BLaER1 treated with 17β-estradiol and CSF1 and Interleukin-3, amounts not matched to agents 10 nM and 100 nM (cell line): ENCODE measurements around the gene C2orf76.
A peak's percentile ranks its signal among the peaks of the same experiment; 100 is the strongest.

Experiments used
- H3K27ac ChIP-seq, 11 experiments: shearing (Covaris generic); formaldehyde crosslinking; 2 replicates each; pipeline ENCODE4 v1.8.1; 2022
- H3K27me3 ChIP-seq, 11 experiments: shearing (Covaris generic); formaldehyde crosslinking; 2 replicates each; pipeline ENCODE4 v1.8.1; 2022
- H3K36me3 ChIP-seq, 11 experiments: shearing (Covaris generic); formaldehyde crosslinking; 2 replicates each; pipeline ENCODE4 v1.8.1; 2022
- H3K4me1 ChIP-seq, 10 experiments: shearing (Covaris generic); formaldehyde crosslinking; 2 replicates each; pipeline ENCODE4 v1.8.1; 2022
- H3K4me2 ChIP-seq, 11 experiments: shearing (Covaris generic); formaldehyde crosslinking; 2 replicates each; pipeline ENCODE4 v1.8.1; 2022
- H3K4me3 ChIP-seq, 10 experiments: shearing (Covaris generic); formaldehyde crosslinking; 2 replicates each; pipeline ENCODE4 v1.8.1; 2022
- H3K9ac ChIP-seq, 11 experiments: shearing (Covaris generic); formaldehyde crosslinking; 2 replicates each; pipeline ENCODE4 v1.8.1; 2022
- H3K9me3 ChIP-seq, 11 experiments: shearing (Covaris generic); formaldehyde crosslinking; replicated peaks in 1 of 11; 2 replicates each; pipeline ENCODE4 v1.8.1; 2022
- H4K20me1 ChIP-seq, 11 experiments: shearing (Covaris generic); formaldehyde crosslinking; 2 replicates each; pipeline ENCODE4 v1.8.1; 2022
- Cebpa-rat ChIP-seq, 11 experiments: shearing (Covaris generic); IDR thresholded peaks; 2 replicates each; pipeline ENCODE4 v1.8.1; 2022

The C2orf76 gene

DNA sequence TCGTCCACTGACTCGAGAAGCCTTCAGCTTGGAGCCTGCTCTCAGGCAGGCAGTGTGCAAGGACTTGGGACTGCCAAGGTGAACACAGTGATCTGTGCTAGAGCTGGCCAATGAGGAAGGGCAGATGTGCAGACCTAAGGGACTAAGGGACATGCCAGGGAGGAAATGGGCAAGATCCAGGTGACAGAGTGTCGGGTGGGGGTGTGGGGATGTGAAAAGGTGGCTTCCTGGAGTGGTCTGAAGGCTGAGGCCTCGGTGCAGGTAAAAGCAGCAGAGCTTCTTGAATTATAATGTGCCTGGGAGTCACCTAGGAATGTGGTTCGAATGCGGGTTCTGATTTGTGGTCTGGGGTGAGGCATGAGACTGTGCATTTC is 101.0 kb downstream of the C2orf76 start:
- peaks cover 5 to 18% (median 15%) of the 10 kb centered on the region in 11 experiments; a peak in 21 of 22 replicates for H3K9me3 ChIP-seq
- H3K4me3 ChIP-seq: no peak overlapping the region
- H4K20me1 ChIP-seq: no peaks in the 10 kb centered on the region
- H3K4me2 ChIP-seq: no peak overlapping the region
- TF ChIP-seq Cebpa-rat (IDR thresholded peaks at IDR 0.05): no peak
- H3K27ac ChIP-seq: no peak overlapping the region
- H3K9ac ChIP-seq: no peak overlapping the region
- peaks cover 12 to 36% (median 29%) of the 10 kb centered on the region in 10 experiments for H3K4me1 ChIP-seq
- H3K36me3 ChIP-seq: peaks cover 0 to 33% (median 0%) of the 10 kb centered on the region in 11 experiments; a peak in 7 of 22 replicates
- no peaks in the 10 kb centered on the region for H3K27me3 ChIP-seq

DNA sequence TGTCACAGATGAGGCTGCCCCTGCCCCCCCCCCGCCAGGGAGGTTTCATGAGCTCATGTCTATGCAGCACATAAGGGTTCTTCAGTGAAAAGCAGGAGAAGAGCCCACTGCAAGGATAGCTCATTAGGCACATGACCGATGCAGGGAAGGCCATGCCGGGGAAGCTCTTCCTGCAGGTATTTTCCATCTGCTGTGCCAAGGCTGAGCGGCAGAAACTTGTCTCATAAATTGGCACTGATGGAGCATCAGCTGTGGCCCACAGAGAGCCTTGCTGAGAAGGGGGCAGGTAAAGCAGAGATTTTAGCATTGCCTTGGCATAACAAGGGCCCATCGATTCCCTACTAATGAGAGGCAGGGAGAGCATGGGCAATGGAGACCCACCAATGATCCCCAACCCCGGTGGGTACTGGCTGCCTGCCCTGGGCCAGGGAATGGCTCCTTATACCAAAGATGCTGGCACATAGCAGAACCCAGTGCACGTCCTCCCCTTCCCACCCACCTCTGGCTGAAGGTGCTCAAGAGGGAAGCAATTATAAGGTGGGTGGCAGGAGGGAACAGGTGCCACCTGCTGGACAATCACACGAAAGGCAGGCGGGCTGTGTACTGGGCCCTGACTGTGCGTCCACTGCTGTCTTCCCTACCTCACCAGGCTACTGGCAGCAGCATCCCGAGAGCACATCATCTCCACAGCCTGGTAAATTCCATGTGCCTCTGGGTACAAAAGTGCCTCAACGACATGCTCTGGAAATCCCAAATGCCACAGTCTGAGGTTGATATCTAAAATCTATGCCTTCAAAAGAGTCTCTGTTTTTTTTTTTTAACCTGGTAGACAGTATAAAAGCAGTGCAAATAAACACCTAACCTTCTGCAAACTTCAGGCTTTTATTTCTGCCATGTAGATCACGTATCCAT is 101.6 kb downstream of the C2orf76 start:
- H3K36me3 ChIP-seq: peaks cover 0 to 39% (median 0%) of the 10 kb centered on the region in 11 experiments; a peak in 8 of 22 replicates
- H3K27ac ChIP-seq: no peak overlapping the region
- H3K9me3 ChIP-seq: peaks cover 0 to 12% (median 9%) of the 10 kb centered on the region in 11 experiments; a peak in 15 of 22 replicates
- TF ChIP-seq Cebpa-rat (IDR thresholded peaks at IDR 0.05): no peak
- no peaks in the 10 kb centered on the region for H4K20me1 ChIP-seq
- peaks cover 12 to 36% (median 29%) of the 10 kb centered on the region in 10 experiments for H3K4me1 ChIP-seq
- H3K4me2 ChIP-seq: peak overlapping the region in 4 of 11 experiments; percentile 54 to 76 (median 56); a peak in 4 of 22 replicates
- no peaks in the 10 kb centered on the region for H3K27me3 ChIP-seq
- no peak overlapping the region for H3K4me3 ChIP-seq
- no peak overlapping the region for H3K9ac ChIP-seq

DNA sequence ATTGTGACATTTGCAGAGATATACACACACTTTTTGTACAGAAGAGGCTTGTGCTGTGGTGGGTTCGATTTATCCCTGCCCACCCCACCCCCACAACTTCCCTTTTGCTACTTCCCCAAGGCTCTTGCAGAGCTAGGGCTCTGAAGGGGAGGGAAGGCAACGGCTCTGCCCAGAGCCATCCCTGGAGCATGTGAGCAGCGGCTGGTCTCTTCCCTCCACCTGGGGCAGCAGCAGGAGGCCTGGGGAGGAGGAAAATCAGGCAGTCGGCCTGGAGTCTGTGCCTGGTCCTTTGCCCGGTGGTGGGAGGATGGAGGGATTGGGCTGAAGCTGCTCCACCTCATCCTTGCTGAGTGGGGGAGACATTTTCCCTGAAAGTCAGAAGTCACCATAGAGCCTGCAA is 103.0 kb downstream of the C2orf76 start:
- TF ChIP-seq Cebpa-rat (IDR thresholded peaks at IDR 0.05): no peak
- H3K36me3 ChIP-seq: peaks cover 0 to 51% (median 0%) of the 10 kb centered on the region in 11 experiments; a peak in 9 of 22 replicates
- no peaks in the 10 kb centered on the region for H3K27me3 ChIP-seq

DNA sequence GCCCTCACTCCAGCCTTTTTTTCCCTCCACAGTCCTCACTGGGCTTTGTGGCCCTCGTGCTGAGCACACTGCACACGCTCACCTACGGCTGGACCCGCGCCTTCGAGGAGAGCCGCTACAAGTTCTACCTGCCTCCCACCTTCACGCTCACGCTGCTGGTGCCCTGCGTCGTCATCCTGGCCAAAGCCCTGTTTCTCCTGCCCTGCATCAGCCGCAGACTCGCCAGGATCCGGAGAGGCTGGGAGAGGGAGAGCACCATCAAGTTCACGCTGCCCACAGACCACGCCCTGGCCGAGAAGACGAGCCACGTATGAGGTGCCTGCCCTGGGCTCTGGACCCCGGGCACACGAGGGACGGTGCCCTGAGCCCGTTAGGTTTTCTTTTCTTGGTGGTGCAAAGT is 103.6 kb downstream of the C2orf76 start:
- H3K9me3 ChIP-seq: no peaks in the 10 kb centered on the region
- peaks cover 7 to 31% (median 23%) of the 10 kb centered on the region in 10 experiments for H3K4me1 ChIP-seq
- H3K4me3 ChIP-seq: no peak overlapping the region
- no peak overlapping the region for H3K27ac ChIP-seq
- no peak for TF ChIP-seq Cebpa-rat (IDR thresholded peaks at IDR 0.05)
- no peak overlapping the region for H3K9ac ChIP-seq
- no peaks in the 10 kb centered on the region for H4K20me1 ChIP-seq
- peaks cover 0 to 54% (median 1%) of the 10 kb centered on the region in 11 experiments; a peak in 10 of 22 replicates for H3K36me3 ChIP-seq
- peak overlapping the region in 5 of 11 experiments; percentile 24 to 76 (median 56); a peak in 5 of 22 replicates for H3K4me2 ChIP-seq
- H3K27me3 ChIP-seq: no peaks in the 10 kb centered on the region

More for the DNA sequence above, 103.0 kb downstream of the C2orf76 start:
- H3K4me3 ChIP-seq: no peak overlapping the region
- H4K20me1 ChIP-seq: no peaks in the 10 kb centered on the region
- H3K4me2 ChIP-seq: peak overlapping the region in 8 of 11 experiments; percentile 15 to 76 (median 55); a peak in 13 of 22 replicates
- no peak overlapping the region for H3K27ac ChIP-seq
- no peaks in the 10 kb centered on the region for H3K9me3 ChIP-seq
- peaks cover 12 to 36% (median 28%) of the 10 kb centered on the region in 10 experiments for H3K4me1 ChIP-seq
- H3K9ac ChIP-seq: no peak overlapping the region

DNA sequence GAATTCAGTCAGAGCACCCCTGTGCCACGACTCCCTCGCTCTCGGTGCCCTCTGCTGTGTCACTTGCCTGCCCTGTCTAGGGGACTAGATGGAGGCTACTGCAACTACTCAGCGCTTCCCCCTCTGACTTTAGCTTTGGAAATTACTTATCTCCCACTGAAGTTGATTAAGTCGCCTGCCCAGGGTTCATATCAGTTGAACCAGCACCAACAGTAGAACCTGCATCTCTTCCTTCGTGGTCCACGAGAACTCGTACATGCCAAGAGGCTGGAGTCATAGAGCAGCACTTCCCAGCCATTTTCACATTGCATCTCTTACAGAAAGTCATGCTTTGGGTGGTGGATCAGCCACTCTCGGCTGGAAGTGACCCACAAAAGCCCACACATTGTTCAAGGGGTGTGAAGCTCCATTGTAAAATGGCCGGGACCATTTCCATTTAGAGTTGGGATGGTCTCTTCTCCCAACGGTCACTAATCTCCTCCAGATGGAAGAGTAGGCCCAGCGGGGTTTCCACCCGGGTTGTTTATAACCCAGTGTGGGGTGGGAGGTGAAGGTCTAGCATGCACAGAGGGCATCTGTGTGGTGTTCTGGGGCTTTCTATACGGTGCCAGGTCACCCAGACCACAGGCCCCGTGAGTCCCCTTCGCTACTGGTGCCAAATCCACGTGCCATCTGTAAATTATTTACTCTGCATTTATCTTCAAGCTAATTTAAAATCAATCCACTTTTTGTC is 105.0 kb downstream of the C2orf76 start:
- Histone ChIP-seq H3K27ac (no peak overlapping the region), H4K20me1 (no peaks in the 10 kb centered on the region; a peak in 1 of 22 replicates), H3K9me3 (no peaks in the 10 kb centered on the region), H3K4me3 (no peak overlapping the region), H3K4me1 (peaks cover 0 to 22% (median 15%) of the 10 kb centered on the region in 10 experiments; a peak in 16 of 20 replicates), H3K36me3 (peaks cover 0 to 68% (median 11%) of the 10 kb centered on the region in 11 experiments; a peak in 13 of 22 replicates), H3K9ac (no peak overlapping the region), H3K27me3 (no peaks in the 10 kb centered on the region), H3K4me2 (no peak overlapping the region)
- TF ChIP-seq Cebpa-rat (IDR thresholded peaks at IDR 0.05): no peak

DNA sequence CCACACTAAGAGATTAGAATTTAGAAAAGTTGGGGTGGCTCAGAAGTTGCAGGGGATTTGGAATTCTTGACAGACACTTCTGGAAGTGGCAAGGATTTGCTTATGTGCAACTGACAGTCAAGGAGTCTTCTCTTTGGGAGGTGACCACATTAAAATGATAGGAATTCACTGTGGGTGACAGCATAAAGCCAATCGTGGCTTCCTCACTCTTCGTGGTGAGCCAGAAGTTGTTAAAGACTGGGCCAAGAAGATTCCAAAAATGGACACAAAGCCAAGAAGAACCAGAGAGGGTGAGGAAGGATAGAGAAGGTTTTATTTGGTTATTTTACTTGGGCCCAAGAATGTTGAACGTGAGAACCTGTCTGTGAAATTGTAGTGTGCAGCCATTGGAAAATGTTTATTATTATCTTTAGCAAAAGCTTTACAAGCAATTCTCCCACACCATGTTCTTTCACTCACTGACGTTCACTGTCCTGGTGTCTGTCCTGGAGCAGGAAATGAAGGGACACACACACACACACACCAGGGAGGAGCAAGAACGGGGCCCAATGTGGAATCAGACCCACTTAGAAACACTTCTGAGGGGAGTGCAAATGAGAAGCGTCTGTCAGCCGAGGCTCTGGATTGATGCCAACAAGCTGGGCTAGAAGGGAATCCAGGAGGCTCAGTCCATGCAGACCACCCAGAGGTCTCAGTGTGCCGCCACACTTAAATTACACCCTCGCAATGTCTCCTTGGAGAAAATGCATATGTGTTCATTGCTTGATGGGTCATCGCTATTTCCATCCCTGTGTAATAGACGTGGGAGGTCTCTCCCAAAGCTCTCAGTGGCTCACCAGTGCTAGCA is 105.8 kb downstream of the C2orf76 start:
- Histone ChIP-seq H3K4me3 (no peak overlapping the region), H3K27me3 (no peaks in the 10 kb centered on the region), H3K4me1 (peaks cover 0 to 22% (median 15%) of the 10 kb centered on the region in 10 experiments; a peak in 16 of 20 replicates), H4K20me1 (no peaks in the 10 kb centered on the region; a peak in 1 of 22 replicates), H3K9me3 (no peaks in the 10 kb centered on the region), H3K9ac (no peak overlapping the region), H3K27ac (no peak overlapping the region), H3K36me3 (peaks cover 0 to 69% (median 13%) of the 10 kb centered on the region in 11 experiments; a peak in 14 of 22 replicates), H3K4me2 (no peak overlapping the region)
- TF ChIP-seq Cebpa-rat (IDR thresholded peaks at IDR 0.05): no peak

DNA sequence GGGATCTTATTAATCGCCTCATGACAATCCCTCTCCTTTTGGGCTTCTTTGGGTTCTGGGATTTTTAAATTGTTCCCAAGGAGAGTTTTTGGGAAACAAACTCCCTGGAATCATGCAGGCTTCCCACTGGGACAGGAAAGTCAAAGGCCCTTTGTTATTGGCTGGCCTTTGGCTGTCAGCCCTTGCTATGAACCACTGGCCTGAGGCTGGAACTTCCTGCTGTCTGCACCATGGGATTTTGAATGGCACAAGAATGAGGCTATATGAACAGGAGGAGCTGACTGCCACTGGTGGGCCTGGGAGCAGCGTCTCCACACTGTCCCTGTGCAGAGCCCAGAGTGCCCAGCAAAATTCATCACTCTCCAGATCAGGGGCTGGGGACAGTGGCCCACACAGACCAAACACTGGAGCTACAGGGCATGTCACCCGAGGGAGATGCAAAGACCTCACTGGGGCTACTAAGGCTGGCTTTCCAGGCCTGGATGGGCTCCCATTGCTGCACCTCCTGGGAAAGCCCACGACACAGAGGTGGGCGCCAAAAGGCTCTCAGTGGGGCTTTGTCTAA is 107.3 kb downstream of the C2orf76 start:
- H3K4me2 ChIP-seq: no peak overlapping the region

DNA sequence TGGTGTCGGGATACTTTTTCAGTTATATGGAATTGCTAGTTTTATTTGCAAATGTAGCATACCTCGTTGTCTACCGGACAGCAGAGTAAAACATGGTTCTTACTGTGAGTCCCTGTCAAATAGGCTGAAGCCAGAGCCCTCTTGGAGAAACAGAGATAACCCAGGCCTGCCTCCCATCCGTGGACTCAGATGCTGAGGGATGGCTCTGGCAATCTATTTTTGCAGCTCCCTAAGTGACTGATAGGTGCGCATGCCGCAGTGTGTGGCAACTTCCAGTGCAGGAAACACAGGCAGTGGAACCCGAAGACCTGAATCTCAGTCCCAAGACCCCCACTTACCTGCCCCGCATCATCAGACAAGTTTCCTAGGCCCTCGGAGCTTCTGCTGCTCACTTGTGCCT is 109.4 kb downstream of the C2orf76 start:
- no peak overlapping the region for H3K4me2 ChIP-seq
- no peak overlapping the region for H3K27ac ChIP-seq
- H3K36me3 ChIP-seq: peaks cover 5 to 93% (median 29%) of the 10 kb centered on the region in 11 experiments; a peak in 16 of 22 replicates
- TF ChIP-seq Cebpa-rat (IDR thresholded peaks at IDR 0.05): no peak
- peaks cover 0 to 11% (median 0%) of the 10 kb centered on the region in 11 experiments; a peak in 4 of 22 replicates for H4K20me1 ChIP-seq
- no peak overlapping the region for H3K9ac ChIP-seq
- H3K4me1 ChIP-seq: peaks cover 0 to 3% (median 0%) of the 10 kb centered on the region in 10 experiments; a peak in 1 of 20 replicates
- H3K9me3 ChIP-seq: no peaks in the 10 kb centered on the region
- no peaks in the 10 kb centered on the region for H3K27me3 ChIP-seq
- H3K4me3 ChIP-seq: no peak overlapping the region

More for the DNA sequence above, 107.3 kb downstream of the C2orf76 start:
- Histone ChIP-seq H3K4me1 (peaks cover 0 to 18% (median 14%) of the 10 kb centered on the region in 10 experiments; a peak in 16 of 20 replicates), H3K4me3 (no peak overlapping the region), H3K36me3 (peaks cover 5 to 76% (median 26%) of the 10 kb centered on the region in 11 experiments; a peak in 16 of 22 replicates), H3K9me3 (no peaks in the 10 kb centered on the region), H3K27me3 (no peaks in the 10 kb centered on the region), H3K9ac (no peak overlapping the region), H4K20me1 (no peaks in the 10 kb centered on the region; a peak in 1 of 22 replicates), H3K27ac (no peak overlapping the region)
- no peak for TF ChIP-seq Cebpa-rat (IDR thresholded peaks at IDR 0.05)
